ENCODE data around the gene IFNB1. TPM values are rescaled to one million over a fixed set of nuclear protein-coding genes. Genes with fewer than 3 reads are reported as not detected.

Gene IFNB1
- total and polyA plus RNA-seq, 4 donors = not detected

DNA sequence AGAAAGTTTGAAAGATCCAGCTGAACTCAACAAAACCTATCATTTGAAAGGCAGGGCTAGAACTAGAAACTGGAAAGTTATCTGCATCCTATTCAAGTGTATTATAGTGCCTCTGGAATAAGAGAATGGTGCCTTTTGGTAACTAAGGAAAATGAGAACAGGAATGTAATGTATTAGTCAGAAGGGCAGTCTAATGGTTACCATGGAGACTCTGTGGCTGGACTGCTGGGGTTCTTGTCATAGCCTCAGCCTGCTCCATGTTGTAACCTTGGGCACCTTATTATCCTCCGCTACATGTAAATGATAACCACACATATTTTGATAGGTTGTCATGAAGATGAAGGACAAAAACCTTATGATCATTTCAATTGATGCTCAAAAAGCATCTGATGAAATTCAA, 24.6 kb upstream of the IFNB1 start (continued):
- TF ChIP-seq, protein P1, sequence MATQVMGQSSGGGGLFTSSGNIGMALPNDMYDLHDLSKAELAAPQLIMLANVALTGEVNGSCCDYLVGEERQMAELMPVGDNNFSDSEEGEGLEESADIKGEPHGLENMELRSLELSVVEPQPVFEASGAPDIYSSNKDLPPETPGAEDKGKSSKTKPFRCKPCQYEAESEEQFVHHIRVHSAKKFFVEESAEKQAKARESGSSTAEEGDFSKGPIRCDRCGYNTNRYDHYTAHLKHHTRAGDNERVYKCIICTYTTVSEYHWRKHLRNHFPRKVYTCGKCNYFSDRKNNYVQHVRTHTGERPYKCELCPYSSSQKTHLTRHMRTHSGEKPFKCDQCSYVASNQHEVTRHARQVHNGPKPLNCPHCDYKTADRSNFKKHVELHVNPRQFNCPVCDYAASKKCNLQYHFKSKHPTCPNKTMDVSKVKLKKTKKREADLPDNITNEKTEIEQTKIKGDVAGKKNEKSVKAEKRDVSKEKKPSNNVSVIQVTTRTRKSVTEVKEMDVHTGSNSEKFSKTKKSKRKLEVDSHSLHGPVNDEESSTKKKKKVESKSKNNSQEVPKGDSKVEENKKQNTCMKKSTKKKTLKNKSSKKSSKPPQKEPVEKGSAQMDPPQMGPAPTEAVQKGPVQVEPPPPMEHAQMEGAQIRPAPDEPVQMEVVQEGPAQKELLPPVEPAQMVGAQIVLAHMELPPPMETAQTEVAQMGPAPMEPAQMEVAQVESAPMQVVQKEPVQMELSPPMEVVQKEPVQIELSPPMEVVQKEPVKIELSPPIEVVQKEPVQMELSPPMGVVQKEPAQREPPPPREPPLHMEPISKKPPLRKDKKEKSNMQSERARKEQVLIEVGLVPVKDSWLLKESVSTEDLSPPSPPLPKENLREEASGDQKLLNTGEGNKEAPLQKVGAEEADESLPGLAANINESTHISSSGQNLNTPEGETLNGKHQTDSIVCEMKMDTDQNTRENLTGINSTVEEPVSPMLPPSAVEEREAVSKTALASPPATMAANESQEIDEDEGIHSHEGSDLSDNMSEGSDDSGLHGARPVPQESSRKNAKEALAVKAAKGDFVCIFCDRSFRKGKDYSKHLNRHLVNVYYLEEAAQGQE (IDR thresholded peaks at IDR 0.05) = no peak
- TF ChIP-seq EGR1 (IDR thresholded peaks at IDR 0.05; ENCODE audit: low read depth in 2 of 2) = no peak
- no peak for TF ChIP-seq HNF4G (IDR thresholded peaks at IDR 0.05)

DNA sequence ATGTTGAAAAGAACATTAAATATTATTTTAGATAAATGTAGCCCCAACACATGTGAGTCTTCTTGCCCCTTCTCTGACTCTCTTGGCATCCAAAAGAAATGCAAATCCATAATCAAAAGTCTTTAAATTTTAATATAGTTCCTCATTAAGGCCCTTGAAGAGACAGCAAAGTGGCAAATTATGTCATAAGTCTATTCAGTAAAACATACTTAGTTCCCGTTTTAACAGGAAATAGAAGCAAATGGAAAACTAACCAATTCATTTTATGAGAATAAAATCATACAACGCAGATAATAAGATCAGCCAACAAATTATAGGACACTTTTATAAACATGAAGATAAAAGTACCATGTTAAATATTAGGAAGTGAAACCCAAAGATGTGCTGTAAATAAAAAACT, 20.1 kb upstream of the IFNB1 start:
- no peak for DNase-seq (ENCODE audit: low spot score)
- no peak for TF ChIP-seq EGR1 (IDR thresholded peaks at IDR 0.05; ENCODE audit: low read depth in 2 of 2)
- no peak overlapping the region for H3K27ac ChIP-seq (ENCODE audit: low read depth in 1 of 2, low read length in 2 of 2)
- no peak overlapping the region for H3K9ac ChIP-seq (ENCODE audit: low read depth in 1 of 2, low read length in 2 of 2)
- 77% methylated on average over 2 of the region's 2 CpGs for WGBS
- H3K4me3 ChIP-seq (ENCODE audit: low read depth in 1 of 3, low read length in 3 of 3) = no peak overlapping the region
- H3K4me1 ChIP-seq (ENCODE audit: control insufficient read depth in 4 of 4, insufficient read depth in 4 of 4, low read length in 3 of 4) = peaks cover 0 to 2% (median 0%) of the 10 kb centered on the region in 4 donors
- no peaks in the 10 kb centered on the region for H3K36me3 ChIP-seq (ENCODE audit: control insufficient read depth in 4 of 4, insufficient read depth in 3 of 4, low read depth in 1 of 4, low read length in 3 of 4)
- H3K9me3 ChIP-seq (ENCODE audit: control insufficient read depth in 4 of 4, low read length in 3 of 4) = no peaks in the 10 kb centered on the region
- H3K27me3 ChIP-seq (ENCODE audit: control insufficient read depth in 4 of 4, insufficient read depth in 4 of 4, low read length in 3 of 4) = no peaks in the 10 kb centered on the region

DNA sequence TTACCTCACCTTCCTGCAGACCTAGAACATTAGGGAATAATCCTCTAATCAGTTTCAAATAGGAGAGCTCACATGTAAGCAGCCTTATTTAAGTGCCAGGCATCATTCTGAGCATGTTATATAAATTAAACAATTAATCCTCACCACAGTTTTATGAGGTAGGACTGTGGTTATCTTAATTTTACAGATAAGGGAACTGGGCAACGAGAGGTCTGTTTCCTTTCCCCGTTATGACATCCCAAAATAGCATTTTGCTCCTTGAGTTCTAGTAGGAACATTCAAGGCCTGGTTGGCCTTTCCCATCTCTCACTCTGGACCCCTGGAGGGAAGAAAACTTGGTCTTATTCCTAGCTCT, 19.1 kb upstream of the IFNB1 start:
- TF ChIP-seq, protein P2, sequence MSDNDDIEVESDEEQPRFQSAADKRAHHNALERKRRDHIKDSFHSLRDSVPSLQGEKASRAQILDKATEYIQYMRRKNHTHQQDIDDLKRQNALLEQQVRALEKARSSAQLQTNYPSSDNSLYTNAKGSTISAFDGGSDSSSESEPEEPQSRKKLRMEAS (IDR thresholded peaks at IDR 0.05) = no peak
- no peak for TF ChIP-seq GABPA (IDR thresholded peaks at IDR 0.05 in 1 of 2, conservative IDR thresholded peaks at IDR 0.05 in 1 of 2)
- TF ChIP-seq, protein P3, sequence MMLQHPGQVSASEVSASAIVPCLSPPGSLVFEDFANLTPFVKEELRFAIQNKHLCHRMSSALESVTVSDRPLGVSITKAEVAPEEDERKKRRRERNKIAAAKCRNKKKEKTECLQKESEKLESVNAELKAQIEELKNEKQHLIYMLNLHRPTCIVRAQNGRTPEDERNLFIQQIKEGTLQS (IDR thresholded peaks at IDR 0.05) = no peak
- no peak for TF ChIP-seq NR2F2 (IDR thresholded peaks at IDR 0.05)
- no peak for TF ChIP-seq HNF4A (conservative IDR thresholded peaks at IDR 0.05)
- TF ChIP-seq FOXA2 (IDR thresholded peaks at IDR 0.05) = no peak
- TF ChIP-seq, protein P1 (IDR thresholded peaks at IDR 0.05) = no peak
- TF ChIP-seq TAF1 (conservative IDR thresholded peaks at IDR 0.05) = no peak
- no peak for TF ChIP-seq RAD21 (IDR thresholded peaks at IDR 0.05)
- TF ChIP-seq YY1 (IDR thresholded peaks at IDR 0.05) = no peak
- TF ChIP-seq JUND (IDR thresholded peaks at IDR 0.05) = no peak
- TF ChIP-seq RXRA (IDR thresholded peaks at IDR 0.05) = no peak
- TF ChIP-seq FOXA1 (IDR thresholded peaks at IDR 0.05) = no peak
- Histone ChIP-seq H3K9me3 (ENCODE audit: control insufficient read depth in 4 of 4, low read length in 3 of 4) (no peaks in the 10 kb centered on the region), H3K4me1 (ENCODE audit: control insufficient read depth in 4 of 4, insufficient read depth in 4 of 4, low read length in 3 of 4) (peaks cover 0 to 2% (median 0%) of the 10 kb centered on the region in 4 donors), H3K27ac (ENCODE audit: low read depth in 1 of 2, low read length in 2 of 2) (no peak overlapping the region), H3K27me3 (ENCODE audit: control insufficient read depth in 4 of 4, insufficient read depth in 4 of 4, low read length in 3 of 4) (no peaks in the 10 kb centered on the region), H3K9ac (ENCODE audit: low read depth in 1 of 2, low read length in 2 of 2) (no peak overlapping the region), H3K4me3 (ENCODE audit: low read depth in 1 of 3, low read length in 3 of 3) (no peak overlapping the region), H3K36me3 (ENCODE audit: control insufficient read depth in 4 of 4, insufficient read depth in 3 of 4, low read depth in 1 of 4, low read length in 3 of 4) (no peaks in the 10 kb centered on the region)
- 51% methylated on average over 2 of the region's 2 CpGs for WGBS
- DNase-seq (ENCODE audit: low spot score) = no peak

Data from liver (tissue), 9 donors.